Measurements from ENCODE around the gene ASAP3.

DNA sequence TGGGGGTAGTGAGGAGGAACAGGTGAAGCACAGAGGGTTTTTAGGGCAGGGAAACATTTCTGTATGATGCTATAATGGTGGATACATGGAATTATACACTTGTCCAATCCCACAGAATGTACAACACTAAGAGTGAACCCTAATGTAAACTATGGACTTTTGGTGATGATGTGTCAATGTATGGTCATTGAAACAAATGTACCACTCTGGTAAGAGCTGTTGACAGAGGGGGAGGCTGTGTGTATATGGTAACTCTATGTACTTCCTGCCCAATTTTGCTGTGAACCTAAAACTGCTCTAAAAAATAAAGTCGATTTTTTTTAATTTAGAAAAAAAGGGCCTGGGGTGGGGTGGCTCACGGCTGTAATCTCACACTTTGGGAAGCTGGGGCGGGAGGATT lies 22.9 kb downstream of the ASAP3 start:
- TF ChIP-seq CTCF (conservative IDR thresholded peaks at IDR 0.05) (no peak), EZH2 (IDR thresholded peaks at IDR 0.05; ENCODE audit: low read depth) (no peak)
